Epithelial cell of prostate (primary cell): Measurements from ENCODE around the gene HDAC4.
A peak's percentile ranks its signal among the peaks of the same experiment; 100 is the strongest.

ENCODE experiments used
- DNase-seq: peaks from one replicate; pipeline ENCODE4 v3.0.0-alpha.2; 2011; ENCODE audit warnings: low read depth, low spot score
- H3K27ac ChIP-seq: fragments of 450-650 bp; 2 replicates; pipeline ENCODE4 v1.5.1; 2017; ENCODE audit warnings: mild to moderate bottlenecking

The HDAC4 gene

DNA sequence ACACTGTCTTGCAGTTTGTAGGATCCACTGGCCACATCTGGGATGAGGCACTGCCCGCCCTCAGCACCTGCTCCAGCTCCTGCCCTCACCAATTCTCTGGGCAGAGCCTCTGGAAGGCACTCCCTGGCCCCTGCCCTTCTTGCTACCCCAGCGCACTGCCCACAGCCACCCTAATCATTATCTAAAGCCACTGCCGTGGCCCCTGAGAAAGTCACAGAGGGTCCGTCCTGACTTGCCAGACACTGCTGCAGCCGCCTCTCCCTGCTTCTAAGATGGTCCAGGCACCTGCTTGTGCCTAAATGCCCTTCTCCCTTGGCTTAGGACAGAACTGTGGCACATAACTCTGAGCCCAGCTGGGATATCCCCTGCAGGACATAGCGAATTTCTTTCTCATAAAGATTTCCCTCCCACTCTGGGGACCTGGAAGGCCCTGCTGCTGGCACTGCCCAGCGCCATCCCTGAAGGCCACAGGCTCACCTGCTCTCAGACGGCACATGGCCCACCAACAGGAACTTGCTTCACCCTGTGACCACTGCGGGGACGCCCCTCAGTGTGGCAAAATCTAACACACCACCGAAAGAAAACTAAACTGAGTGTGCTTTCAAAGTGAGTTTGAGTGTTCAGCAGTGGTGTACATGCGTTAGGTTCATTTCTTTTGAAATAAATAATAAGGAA is 244.9 kb downstream of the HDAC4 start:
- no peak overlapping the region for H3K27ac ChIP-seq
- no peak for DNase-seq

DNA sequence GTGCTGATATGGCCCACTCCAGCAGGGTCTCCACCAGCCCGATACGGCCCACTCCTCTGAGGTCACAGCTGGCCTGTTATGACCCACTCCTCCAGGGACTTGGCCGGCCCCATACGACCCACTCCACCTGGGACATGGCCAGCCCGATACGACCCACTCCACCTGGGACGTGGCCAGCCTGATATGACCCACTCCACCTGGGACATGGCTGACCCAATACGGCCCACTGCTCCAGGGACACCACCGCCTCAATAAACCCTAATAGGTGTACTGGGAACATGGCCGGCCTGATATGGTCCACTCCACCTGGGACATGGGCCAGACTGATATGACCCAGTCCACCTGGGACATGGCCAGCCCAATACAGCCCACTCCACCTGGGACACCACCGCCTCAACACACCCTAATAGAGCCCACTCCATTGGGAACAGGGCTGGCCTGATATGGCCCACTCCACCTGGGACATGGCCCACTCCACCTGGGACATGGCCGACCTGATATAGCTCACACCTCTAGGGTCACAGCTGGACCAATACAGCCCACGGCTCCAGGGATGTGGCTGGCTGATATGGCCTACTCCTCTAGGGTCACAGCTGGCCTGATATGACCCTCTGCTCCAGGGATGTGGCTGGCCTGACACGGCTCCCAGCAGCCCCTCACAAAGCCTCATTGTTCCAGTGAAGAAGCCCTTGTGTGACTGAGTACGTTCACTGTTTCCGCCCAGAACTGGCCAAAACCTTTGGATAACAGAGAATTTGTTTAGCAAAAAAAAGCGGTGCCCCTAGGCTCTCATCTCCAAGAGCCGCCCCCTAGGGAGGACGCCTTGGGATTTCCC is 245.6 kb downstream of the HDAC4 start:
- no peak overlapping the region for H3K27ac ChIP-seq
- DNase-seq, result no peak

DNA sequence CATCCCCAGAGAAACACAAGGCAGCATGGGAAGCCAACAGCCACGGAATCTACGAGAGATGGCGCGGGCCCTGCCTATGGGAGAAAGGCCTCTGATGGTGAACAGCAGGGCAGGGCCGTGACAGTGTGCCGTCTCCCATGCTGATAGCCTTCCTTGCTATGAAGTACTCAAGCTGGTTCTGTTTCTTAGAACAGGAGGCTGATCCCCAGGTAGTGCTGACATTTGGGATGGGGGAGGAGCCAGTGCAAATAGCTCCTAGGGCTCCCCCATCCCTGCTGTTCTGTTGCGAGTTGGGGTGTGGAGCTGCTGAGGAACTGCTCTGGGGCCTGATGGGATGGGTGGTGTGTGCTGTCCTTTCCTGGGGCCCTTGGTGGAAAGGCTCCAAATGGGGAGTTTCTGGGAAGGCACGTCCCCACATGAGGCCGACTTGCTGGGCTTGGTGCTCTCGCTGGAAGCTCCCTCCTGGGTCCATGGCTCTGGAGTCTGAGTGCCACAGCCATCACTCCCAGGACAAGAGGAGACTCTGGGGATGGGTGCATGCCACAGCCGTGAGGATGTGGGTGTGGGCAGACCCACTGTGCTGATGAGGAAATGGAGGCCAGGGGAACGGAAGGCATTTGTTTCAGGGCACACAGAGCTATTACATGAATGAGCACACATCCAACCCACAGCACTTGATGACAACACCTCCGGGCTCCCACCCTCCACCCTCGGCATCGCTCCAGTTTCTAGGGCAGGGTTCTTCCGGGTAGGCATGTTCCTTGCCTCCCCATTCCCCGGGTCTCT is 246.8 kb downstream of the HDAC4 start:
- DNase-seq, result no peak
- H3K27ac ChIP-seq, result no peak overlapping the region

DNA sequence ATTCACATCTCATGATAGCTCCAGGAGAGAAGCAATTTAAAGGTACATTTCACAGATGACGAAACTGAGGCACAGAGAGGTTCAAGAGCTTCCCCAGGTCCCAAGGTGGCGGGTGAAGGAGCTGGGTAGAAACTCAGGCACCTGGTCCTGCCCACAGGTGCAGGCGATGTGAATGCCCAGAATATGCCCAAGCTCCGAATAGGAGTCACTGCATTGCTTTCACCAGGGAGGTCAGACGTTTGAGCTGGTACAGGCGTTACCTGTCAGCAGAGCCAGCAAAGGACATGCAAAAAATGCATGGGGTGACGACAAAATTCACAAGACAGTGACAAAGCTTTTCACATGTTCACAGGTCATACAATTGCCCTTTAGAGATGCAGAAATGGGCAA is 247.9 kb downstream of the HDAC4 start:
- H3K27ac ChIP-seq, result no peak overlapping the region
- DNase-seq, result no peak

DNA sequence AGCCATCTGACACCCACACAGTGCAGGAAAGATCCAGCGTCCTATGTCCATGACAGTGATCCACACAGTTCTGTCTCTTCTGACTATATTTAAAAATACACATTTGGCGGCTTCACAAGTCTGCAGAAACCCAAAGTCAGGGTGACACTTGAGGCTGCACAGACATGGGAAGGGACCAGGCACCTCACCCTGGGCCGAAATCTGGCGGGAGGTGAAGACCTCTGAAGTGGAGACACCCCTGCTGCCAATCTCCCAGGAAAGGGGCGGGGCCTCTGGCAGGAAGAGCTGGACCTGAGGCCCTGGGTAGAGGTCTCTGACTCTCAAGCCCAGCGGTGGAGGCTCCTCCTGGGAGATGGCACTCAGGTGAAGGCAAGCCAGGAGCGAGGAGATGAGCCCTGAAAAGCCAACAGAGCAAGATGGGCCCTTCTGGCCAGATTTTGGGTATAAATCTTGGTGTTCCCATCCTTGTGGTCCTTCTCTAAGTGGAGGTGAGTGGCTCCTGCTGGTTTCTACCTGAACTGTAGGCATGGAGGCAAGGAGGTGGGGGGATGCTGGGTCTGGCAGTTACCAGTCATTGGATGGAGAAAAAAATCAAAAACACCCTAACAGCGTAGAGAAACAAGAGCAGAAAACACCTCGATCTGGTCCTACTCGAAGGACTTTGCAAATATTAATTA is 248.4 kb downstream of the HDAC4 start:
- H3K27ac ChIP-seq, result no peak overlapping the region
- no peak for DNase-seq

DNA sequence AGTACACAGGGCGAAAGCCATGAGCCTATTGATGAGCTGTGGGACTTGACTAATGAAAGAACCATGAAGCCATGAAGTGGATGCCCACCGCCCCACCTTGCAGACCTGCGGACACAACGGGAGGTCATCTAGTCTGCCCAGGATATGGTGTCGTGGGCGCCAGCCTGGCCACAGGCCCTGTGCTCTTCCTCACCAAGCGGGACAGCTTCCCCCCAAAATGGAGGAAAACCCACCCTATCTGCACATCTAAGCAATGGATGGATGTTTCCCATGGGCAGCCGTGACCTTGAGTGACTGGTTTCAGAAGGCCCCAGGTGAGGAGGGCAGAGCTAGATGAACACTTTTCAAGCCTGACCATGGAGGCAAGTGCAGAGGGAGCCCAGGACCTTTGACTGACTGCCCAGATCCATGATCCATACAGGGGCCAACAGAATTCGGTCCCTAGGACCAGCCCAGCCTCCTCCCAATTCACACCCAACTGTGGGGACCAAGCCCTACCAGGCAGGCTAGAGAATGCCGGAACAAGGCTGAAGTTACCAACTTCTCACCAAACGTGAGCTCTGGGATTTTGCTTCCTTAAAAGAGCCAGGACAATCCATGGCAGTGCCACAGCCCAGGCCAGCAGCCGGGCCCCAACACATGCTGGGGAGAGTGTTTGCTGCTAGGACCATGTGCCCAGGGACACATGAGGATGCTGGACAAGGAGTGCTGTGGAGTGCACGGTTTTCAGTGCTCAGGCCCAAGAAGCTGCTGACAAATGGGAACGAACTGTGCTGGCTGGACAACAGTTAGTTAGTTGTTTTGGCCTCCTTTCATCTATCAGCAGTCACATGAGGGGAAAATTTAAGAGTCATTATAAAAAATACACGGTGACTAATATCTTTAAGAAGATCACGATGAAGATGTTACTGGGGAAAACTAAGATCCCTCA is 249.4 kb downstream of the HDAC4 start:
- peak overlapping the region; percentile 41 for H3K27ac ChIP-seq
- DNase-seq, result no peak

DNA sequence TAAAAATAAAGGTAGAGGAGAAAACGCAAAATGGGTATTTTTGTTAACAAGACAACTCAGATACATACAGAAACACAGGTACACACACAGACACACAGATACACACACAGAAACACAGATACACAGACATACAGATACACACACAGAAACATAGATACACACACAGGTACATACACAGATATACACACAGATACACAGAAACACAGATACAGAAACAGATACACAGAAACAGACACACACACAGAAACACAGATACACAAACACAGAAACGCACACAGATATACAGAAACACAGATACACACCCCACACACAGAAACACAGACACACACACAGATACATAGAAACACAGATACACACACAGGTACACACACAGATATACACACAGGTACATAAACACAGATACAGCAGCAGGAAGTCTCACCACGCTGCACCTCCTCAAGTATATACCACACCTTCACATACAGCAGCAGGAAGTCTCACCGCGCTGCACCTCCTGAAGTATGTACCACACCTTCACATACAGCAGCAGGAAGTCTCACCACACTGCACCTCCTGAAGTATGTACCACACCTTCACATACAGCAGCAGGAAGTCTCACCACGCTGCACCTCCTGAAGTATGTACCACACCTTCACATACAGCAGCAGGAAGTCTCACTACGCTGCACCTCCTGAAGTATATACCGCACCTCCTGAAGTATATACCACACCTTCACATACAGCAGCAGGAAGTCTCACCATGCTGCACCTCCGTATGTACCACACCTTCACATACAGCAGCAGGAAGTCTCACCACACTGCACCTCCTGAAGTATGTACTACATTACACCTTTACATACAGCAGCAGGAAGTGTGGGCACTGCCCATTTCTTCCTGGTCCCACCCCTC is 250.5 kb downstream of the HDAC4 start:
- peak overlapping the region; percentile 41 for H3K27ac ChIP-seq
- DNase-seq, result no peak

DNA sequence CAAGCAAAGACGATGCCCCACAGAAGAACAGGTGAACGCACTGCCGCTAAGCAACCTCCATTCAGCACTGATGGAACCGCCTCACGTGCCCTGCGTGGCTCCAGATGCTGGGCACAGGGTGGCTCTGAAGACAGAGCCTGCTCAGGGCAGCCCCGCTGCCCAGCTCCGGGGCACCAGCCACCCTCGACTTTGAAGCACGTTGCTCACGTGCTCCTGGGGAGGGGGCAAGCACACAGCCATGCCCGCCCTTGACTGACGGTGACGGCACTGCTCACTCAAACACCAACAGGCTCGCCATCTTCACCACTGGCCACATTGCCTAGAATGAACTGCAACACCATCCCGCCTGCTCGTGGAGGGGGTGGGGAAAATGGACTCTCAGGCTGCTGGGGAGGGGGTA is 251.3 kb downstream of the HDAC4 start:
- H3K27ac ChIP-seq, result peak overlapping the region; percentile 41
- DNase-seq, result no peak

DNA sequence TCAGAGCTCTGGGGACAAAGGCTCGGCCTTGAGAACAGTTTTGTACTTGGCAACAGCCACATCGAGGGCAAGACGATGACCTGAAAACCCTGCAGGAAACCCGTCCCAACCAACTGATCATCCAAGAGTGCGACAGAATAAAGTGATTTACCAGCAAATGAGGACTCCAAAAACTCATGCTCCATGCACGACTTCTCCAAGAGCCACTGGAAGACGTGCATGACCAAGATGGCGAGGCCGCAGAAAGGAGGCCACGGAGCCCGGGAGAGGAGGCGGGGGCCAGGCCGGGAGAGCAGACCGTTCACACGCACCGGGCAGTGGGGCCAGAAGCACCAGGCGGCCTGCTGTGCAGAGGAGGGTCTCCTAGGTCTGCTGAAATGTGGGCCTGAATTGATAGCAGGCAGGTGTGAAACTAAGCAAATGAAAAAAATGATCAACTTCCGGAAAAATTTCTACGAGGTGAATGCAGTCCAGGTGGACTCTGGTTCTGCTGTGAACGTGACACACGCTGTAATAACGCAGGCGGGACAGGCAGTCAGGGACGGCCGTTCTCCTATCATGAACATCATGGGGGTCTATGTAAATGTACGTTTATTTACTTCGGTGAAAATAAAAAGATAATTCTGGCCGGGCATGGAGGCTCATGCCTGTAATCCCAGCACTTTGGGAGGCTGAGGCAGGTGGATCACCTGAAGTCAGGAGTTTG is 252.2 kb downstream of the HDAC4 start:
- no peak overlapping the region for H3K27ac ChIP-seq
- no peak for DNase-seq

DNA sequence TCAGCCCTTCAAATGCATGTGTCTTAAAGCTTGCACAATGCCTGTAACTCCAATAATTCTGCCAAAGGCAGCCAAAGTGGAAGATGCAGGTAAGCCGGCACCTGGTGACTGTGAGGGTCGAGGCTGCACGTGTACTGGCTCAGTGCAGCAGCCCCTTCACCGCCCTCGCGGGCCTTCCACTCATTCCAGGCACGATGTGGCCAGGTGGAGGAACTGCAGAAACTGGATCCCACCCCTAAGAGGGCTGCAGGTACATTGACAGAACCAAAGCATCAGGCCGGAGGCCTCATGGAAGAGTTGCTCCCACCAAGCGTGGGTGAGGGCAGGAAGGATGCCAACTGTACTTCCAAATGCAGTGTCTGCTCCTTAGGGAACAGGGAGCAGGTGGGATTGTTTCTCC is 253.4 kb downstream of the HDAC4 start:
- H3K27ac ChIP-seq, result no peak overlapping the region
- no peak for DNase-seq

DNA sequence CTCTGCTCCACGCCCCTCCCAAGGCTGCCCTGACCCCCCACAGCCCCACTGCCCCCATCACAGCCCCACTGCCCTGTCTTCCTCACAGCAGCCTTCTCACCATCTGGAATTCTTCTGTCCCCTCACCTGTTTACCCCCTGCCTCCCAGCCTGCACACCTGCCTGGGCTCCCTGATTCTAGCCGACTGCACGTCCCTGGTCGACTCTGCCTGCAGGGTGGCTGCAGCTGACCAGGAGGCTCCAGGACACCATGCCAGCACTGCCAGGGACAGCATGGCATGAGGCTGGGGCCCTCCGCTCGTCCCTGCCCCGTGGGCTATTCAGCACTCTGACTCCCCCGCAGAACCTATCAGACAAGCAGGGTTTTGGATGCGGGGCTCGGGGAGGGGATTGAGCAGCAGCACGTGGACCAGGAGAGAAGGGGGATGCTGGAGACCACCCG is 254.1 kb downstream of the HDAC4 start:
- no peak for DNase-seq
- no peak overlapping the region for H3K27ac ChIP-seq

DNA sequence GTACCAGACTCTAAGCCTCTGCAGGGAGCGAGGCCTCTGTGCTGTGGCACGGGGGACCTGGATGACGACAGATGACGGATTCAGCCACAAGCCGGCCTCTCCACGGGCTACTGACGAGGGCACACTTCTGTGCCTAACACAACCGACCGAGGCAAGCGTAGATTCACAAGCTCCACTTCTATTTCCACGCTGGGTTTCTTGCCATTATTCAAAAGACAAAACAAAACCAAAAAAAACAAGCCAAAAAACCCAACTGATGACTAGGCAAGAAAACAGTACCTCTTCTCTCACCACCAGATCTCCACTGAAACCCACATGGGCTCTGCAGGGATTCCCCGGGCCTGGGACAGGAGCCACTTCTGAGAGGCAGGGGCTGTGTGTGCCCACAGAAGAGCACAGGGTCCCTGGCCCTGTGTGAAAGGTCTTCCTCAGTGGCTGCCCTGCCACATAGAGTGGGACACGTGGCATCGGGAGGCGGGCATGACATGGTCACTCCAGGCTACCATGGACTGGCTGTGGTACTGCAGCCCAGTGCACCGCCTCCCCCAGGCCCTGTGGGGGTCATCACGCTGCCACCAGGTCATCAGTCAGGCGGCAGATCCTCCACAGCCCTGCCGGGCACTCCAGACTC is 254.7 kb downstream of the HDAC4 start:
- no peak for DNase-seq
- no peak overlapping the region for H3K27ac ChIP-seq

DNA sequence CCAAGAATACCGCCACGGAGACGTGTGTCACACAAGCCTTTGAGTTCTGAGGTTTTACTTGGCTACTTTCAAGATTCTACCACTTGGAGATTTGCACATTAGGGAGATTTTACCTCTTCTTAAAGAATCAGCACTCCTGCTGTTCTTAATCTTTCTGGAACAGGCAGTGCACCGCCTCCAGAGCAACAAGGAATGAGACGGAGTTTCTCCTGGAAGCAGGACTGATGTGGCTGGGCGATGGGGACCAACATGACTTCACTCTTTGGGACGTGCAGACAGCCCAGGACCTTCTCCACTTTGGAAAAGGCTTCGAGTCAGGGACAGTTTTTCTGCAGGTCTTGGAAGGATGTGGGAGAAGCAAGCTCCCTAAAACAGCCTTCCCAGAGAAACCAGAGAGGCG is 255.2 kb downstream of the HDAC4 start:
- no peak overlapping the region for H3K27ac ChIP-seq
- no peak for DNase-seq

DNA sequence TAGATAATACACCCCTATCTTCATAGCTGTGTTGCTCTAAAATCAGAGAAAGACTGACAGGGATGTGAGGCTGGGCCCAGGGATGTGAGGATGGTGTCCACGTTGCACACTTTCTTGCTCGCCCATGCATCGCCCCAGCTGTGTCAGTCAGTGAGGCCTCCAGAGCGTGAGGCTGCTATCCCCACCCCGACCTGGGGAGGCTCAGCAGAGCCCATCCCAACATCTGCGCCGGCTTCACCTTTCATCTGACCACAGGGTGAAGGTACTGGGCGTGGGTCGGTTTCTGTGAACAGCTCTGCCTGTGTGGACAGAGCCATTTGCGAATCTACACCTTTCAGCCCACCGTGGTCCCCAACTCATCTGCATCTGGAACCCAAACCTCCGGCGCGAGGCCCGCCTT is 255.7 kb downstream of the HDAC4 start:
- H3K27ac ChIP-seq, result no peak overlapping the region
- DNase-seq, result no peak

DNA sequence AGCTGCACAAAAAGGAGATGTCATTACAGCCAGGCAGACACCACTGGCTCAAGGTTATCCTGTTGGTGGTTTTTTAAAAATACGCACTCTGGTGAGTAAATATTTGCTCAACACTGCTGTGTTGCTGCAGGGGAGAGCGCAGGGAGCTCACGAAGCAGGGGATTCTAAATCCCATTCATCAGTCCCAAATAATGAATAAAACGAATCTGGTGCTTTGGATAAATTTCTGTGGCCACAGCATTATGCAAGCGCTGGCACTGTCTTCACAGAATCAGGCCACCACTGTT is 256.2 kb downstream of the HDAC4 start:
- no peak for DNase-seq
- no peak overlapping the region for H3K27ac ChIP-seq

DNA sequence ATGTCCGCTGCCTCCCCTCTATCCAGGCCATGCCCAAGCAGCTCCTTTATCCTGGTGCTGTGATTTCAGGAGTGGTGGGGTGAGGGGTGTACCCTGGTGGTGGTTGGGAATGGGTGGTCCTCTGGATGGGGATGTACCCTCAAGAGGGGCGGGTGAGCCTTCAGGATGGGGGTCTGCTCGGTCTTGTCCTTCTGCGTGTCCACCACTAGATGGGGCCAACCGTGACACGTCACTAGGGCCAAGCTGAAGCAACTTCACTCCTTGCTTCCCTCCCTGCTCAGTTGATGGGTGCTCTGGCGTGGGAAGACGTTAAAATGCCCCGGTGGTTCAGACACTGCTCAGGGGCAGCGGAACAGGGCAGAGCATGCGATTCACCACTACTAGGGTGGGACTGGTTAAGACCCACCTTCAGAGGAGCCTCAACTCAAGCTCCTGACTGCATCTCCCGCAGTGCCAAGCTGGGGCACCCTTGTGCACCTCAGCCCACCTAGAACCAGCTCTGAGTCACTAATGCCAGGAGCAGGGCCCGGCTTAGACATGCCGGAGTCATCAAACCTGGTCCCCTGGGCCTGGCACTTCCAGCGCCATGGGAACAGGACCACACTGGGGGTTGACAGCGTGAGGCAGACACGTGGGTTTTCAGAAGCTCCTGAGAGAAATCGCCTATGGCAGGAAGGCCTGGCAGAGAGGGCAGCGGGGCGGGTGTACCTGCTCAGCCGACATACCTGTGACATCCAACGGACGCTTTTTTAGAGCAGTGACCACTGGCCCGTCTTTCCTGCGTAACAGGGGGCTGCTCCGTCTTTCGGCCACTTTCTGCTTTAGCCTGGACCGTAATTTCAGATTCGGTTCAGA is 256.7 kb downstream of the HDAC4 start:
- DNase-seq, result no peak
- H3K27ac ChIP-seq, result no peak overlapping the region

DNA sequence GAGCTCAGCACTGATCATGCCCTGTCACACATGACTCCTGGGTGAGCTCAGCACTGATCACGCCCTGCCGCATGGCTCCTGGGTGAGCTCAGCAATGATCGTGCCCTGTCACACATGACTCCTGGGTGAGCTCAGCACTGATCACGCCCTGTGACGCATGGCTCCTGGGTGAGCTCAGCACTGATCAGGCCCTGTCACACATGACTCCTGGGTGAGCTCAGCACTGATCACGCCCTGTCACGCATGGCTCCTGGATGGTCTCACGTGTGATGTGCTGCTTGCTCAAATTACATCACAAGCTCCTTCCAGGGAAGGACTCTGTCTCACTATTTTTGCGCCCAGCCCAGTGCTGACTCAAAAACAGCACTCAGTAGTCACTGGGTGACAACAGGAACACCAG is 258.0 kb downstream of the HDAC4 start:
- DNase-seq, result peak; percentile 31
- peak overlapping the region; percentile 46 for H3K27ac ChIP-seq
